ENCODE data around the gene GRID1. TPM values are rescaled to one million over a fixed set of nuclear protein-coding genes. Genes with fewer than 3 reads are reported as not detected.

The GRID1 gene
- total RNA-seq, 1 donor from 2014 or later, result 0.75 TPM

- Mint-ChIP-seq H3K27me3 (ENCODE audit: low read depth, unreplicated experiment) (peaks cover 3% of the 10 kb centered on the region), H3K27ac (ENCODE audit: unreplicated experiment) (no peak overlapping the region), H3K36me3 (ENCODE audit: low read depth, unreplicated experiment) (no peaks in the 10 kb centered on the region), H3K4me1 (ENCODE audit: low read depth, unreplicated experiment) (no peaks in the 10 kb centered on the region), H3K9me3 (ENCODE audit: unreplicated experiment) (peaks cover 2% of the 10 kb centered on the region), H3K4me3 (ENCODE audit: unreplicated experiment) (no peak overlapping the region)
- Histone ChIP-seq H3K79me2 (ENCODE audit: insufficient read depth, low read length) (no peaks in the 10 kb centered on the region), H3K9ac (ENCODE audit: low read length) (no peak overlapping the region), H3K27ac (ENCODE audit: low read depth, low read length) (no peak overlapping the region), H3K27me3 (ENCODE audit: insufficient read depth, low read length) (no peaks in the 10 kb centered on the region), H3K4me2 (ENCODE audit: low read length) (no peak overlapping the region), H4K20me1 (ENCODE audit: insufficient read depth, low read length) (no peaks in the 10 kb centered on the region), H3K36me3 (ENCODE audit: insufficient read depth, low read length) (no peaks in the 10 kb centered on the region), H2AFZ (ENCODE audit: low read depth, low read length) (no peak overlapping the region), H3K4me3 (ENCODE audit: insufficient read depth, low read depth, low read length) (no peak overlapping the region), H3K4me1 (ENCODE audit: insufficient read depth, low read length) (no peaks in the 10 kb centered on the region), H3K9me3 (ENCODE audit: insufficient read depth, low read depth, low read length) (no peaks in the 10 kb centered on the region)
- TF ChIP-seq CTCF (IDR thresholded peaks at IDR 0.05; ENCODE audit: insufficient read depth, low read depth, low read length) (no peak), EZH2 (IDR thresholded peaks at IDR 0.05; ENCODE audit: insufficient read depth, low read length) (no peak)
- FAIRE-seq, result no peak
- DNase-seq (ENCODE audit: low read depth), result no peak
Observed at GRCh38 chr10:85665681-85666080, 700.9 kb downstream of the GRID1 start.

GRCh38 chr10:85665078-85665477 is 701.5 kb downstream of the GRID1 start:
- H3K4me3 Mint-ChIP-seq (ENCODE audit: unreplicated experiment), result no peak overlapping the region
- DNase-seq (ENCODE audit: low read depth) (no peak), FAIRE-seq (no peak)
- H4K20me1 ChIP-seq (ENCODE audit: insufficient read depth, low read length), result no peaks in the 10 kb centered on the region
- no peaks in the 10 kb centered on the region for H3K27me3 ChIP-seq (ENCODE audit: insufficient read depth, low read length)
- H3K27ac ChIP-seq (ENCODE audit: low read depth, low read length), result no peak overlapping the region
- no peaks in the 10 kb centered on the region for H3K4me1 ChIP-seq (ENCODE audit: insufficient read depth, low read length)
- no peaks in the 10 kb centered on the region for H3K36me3 Mint-ChIP-seq (ENCODE audit: low read depth, unreplicated experiment)
- H3K4me3 ChIP-seq (ENCODE audit: insufficient read depth, low read depth, low read length), result no peak overlapping the region
- H3K4me1 Mint-ChIP-seq (ENCODE audit: low read depth, unreplicated experiment), result no peaks in the 10 kb centered on the region
- H3K27me3 Mint-ChIP-seq (ENCODE audit: low read depth, unreplicated experiment), result peaks cover 3% of the 10 kb centered on the region
- no peaks in the 10 kb centered on the region for H3K36me3 ChIP-seq (ENCODE audit: insufficient read depth, low read length)
- H3K27ac Mint-ChIP-seq (ENCODE audit: unreplicated experiment), result no peak overlapping the region
- no peaks in the 10 kb centered on the region for H3K9me3 ChIP-seq (ENCODE audit: insufficient read depth, low read depth, low read length)
- H3K9me3 Mint-ChIP-seq (ENCODE audit: unreplicated experiment), result peaks cover 4% of the 10 kb centered on the region
- no peaks in the 10 kb centered on the region for H3K79me2 ChIP-seq (ENCODE audit: insufficient read depth, low read length)
- no peak overlapping the region for H3K9ac ChIP-seq (ENCODE audit: low read length)
- no peak overlapping the region for H3K4me2 ChIP-seq (ENCODE audit: low read length)
- no peak overlapping the region for H2AFZ ChIP-seq (ENCODE audit: low read depth, low read length)
- TF ChIP-seq EZH2 (IDR thresholded peaks at IDR 0.05; ENCODE audit: insufficient read depth, low read length), result no peak
- TF ChIP-seq CTCF (IDR thresholded peaks at IDR 0.05; ENCODE audit: insufficient read depth, low read depth, low read length), result no peak

GRCh38 chr10:85661123-85661522 is 705.5 kb downstream of the GRID1 start:
- no peak overlapping the region for H3K4me3 ChIP-seq (ENCODE audit: insufficient read depth, low read depth, low read length)
- Mint-ChIP-seq H3K27me3 (ENCODE audit: low read depth, unreplicated experiment) (no peaks in the 10 kb centered on the region), H3K27ac (ENCODE audit: unreplicated experiment) (no peak overlapping the region), H3K36me3 (ENCODE audit: low read depth, unreplicated experiment) (no peaks in the 10 kb centered on the region), H3K4me1 (ENCODE audit: low read depth, unreplicated experiment) (no peaks in the 10 kb centered on the region), H3K4me3 (ENCODE audit: unreplicated experiment) (no peak overlapping the region), H3K9me3 (ENCODE audit: unreplicated experiment) (peaks cover 2% of the 10 kb centered on the region)
- no peak for FAIRE-seq
- H3K27me3 ChIP-seq (ENCODE audit: insufficient read depth, low read length), result no peaks in the 10 kb centered on the region
- H3K9me3 ChIP-seq (ENCODE audit: insufficient read depth, low read depth, low read length), result no peaks in the 10 kb centered on the region
- H4K20me1 ChIP-seq (ENCODE audit: insufficient read depth, low read length), result no peaks in the 10 kb centered on the region
- no peak for DNase-seq (ENCODE audit: low read depth)
- no peak overlapping the region for H3K9ac ChIP-seq (ENCODE audit: low read length)
- no peaks in the 10 kb centered on the region for H3K36me3 ChIP-seq (ENCODE audit: insufficient read depth, low read length)
- H2AFZ ChIP-seq (ENCODE audit: low read depth, low read length), result no peak overlapping the region
- H3K4me2 ChIP-seq (ENCODE audit: low read length), result no peak overlapping the region
- H3K79me2 ChIP-seq (ENCODE audit: insufficient read depth, low read length), result no peaks in the 10 kb centered on the region
- no peak for TF ChIP-seq EZH2 (IDR thresholded peaks at IDR 0.05; ENCODE audit: insufficient read depth, low read length)
- TF ChIP-seq CTCF (IDR thresholded peaks at IDR 0.05; ENCODE audit: insufficient read depth, low read depth, low read length), result no peak
- no peak overlapping the region for H3K27ac ChIP-seq (ENCODE audit: low read depth, low read length)
- H3K4me1 ChIP-seq (ENCODE audit: insufficient read depth, low read length), result no peaks in the 10 kb centered on the region
